GM20000 (cell line): ENCODE measurements around the gene CDKAL1.

Source experiments
- DNase-seq: peaks from one replicate; pipeline ENCODE4 v3.0.0; 2012; ENCODE audit warnings: low spot score
- CTCF ChIP-seq: IDR thresholded peaks from 2 replicates; pipeline ENCODE4 v1.5.1; 2012; ENCODE audit warnings: mild to moderate bottlenecking, control low read depth; ENCODE audit errors: extremely low read depth, missing control alignments

CDKAL1 gene

GRCh38 chr6:20853828-20854227, 319.6 kb downstream of the CDKAL1 start:
- no peak for TF ChIP-seq CTCF
- DNase-seq = no peak

DNA sequence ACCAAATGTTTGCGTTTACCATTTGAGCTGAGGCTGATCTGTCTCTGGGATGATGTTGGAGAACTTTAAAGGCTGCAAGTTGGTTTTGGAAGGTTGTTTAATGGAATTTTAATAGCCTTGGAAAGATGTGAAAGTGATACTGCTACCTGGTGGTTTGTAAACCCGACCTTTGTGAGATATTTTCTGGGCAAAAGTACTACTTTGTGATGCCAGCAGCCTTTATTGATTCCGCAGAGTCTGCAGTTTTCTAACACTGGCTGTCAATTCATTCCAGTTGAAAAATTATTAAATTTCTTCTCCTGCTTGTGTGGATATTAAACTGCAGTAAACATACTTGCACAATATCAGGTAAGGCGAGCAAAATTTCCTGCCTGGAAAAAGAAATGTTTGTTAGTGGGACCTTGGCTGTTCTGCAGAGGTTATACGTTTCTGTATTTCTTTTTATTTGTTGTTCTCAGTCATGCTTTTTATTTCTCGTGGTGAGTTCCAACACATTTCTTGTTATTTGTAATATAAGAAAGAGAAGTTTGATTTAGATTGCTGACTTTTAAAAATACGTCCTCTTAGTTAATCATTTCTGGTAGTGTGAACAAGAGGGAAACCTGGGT, 322.5 kb downstream of the CDKAL1 start:
- no peak for TF ChIP-seq CTCF
- no peak for DNase-seq

DNA sequence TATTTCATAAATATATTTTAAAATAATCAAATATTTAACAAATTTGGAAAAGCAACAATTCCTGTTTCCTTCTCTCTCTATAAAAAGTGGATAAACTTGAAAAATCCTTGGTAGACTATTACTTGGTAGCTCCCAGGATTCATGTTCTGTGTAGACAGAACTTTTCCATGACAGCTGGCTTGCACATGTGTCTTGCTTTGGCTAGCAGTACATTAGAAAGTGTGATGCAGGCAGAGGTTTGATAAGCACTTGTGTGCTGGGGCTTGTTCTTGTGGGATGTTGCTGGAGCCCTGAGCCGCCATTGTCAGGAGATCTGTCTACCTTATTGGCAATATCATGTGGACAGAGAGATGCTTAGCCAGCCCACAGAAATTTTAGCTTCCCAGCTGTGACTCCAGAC, 327.2 kb downstream of the CDKAL1 start:
- no peak for DNase-seq
- TF ChIP-seq CTCF = no peak

GRCh38 chr6:20866036-20866435, 331.8 kb downstream of the CDKAL1 start:
- no peak for TF ChIP-seq CTCF
- DNase-seq = no peak

GRCh38 chr6:20866935-20867703, 332.9 kb downstream of the CDKAL1 start:
- TF ChIP-seq CTCF = no peak
- DNase-seq = no peak

DNA sequence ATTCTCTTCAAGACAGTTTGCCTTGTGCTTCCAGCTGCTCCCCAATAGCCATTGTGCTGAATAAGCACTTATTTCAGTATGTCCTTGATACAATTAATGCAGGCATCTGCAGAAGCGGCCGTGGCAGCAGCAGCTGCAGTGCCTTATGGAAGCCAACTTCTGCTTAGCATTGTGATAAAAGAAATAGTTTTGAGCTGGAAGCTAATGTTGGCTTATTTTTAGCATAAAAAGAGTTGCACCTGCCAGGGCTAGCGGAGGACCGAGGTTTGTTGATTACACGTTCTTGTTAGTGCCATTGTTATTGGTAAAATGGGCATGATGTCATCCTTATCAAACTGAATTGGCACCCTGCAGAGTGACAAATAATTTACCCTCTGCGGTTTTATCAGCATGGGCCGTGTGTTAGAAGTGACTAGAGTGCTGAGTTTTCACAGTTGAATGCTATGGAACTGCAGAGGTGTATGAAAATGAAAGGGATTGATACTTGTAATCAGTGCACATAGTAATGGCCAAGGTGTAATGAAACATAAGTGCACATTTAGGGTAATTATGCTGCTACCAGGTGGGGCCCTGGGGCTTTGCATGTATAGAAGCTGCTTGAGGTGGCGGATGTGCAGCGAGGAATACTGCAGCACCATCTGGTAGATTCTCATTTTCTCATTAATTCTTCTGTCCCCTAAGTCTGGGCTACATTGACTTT, 334.3 kb downstream of the CDKAL1 start:
- no peak for DNase-seq
- no peak for TF ChIP-seq CTCF

GRCh38 chr6:20870021-20870420, 335.8 kb downstream of the CDKAL1 start:
- no peak for TF ChIP-seq CTCF
- DNase-seq = no peak
